Islet of Langerhans (tissue), 1 donor: Measurements from ENCODE around the gene NPHP4.

Source experiments
- FAIRE-seq: peaks from one replicate; lab custom pipeline; 2011; peaks lifted over from hg19 to GRCh38; lab: Jason Lieb, UNC

NPHP4 gene

DNA sequence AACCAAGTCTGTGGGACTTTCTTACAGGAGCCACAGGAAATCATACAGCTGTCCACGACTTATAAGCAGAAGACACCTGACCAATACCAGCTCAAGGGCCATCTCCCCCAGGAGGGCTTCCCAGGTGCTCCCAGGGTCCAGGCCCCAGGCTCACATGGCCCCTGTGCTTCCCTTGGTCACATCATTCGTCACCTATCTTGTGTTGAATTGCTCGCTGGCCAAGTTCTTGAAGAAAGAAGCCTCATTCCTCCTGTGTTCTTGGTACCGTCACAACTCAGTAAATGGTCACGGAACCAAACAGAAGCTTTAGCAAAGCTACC lies 3.0 kb downstream of the NPHP4 start:
- FAIRE-seq: no peak

- no peak for FAIRE-seq
Measured at GRCh38 chr1:5988596-5989285, 3.5 kb downstream of the NPHP4 start.

DNA sequence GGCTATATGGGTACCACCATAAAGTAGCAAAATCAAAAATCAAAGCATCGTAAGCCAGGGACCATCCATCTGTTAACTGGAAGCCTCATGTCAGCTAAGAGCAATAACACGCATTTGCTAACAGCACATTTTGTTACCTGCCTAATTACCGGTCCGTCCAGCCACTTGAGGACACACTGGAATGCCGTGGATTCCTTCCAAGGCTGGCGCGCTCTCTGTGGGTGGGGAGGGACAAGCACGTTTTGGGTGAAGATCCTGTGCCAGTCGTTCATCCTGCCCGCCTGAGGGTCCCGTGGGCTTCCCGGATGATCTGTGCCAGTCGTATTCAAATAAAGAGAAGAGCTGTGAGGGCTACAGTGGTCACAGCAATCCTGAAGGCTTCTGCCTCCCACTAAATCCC lies 6.2 kb downstream of the NPHP4 start:
- FAIRE-seq: no peak

DNA sequence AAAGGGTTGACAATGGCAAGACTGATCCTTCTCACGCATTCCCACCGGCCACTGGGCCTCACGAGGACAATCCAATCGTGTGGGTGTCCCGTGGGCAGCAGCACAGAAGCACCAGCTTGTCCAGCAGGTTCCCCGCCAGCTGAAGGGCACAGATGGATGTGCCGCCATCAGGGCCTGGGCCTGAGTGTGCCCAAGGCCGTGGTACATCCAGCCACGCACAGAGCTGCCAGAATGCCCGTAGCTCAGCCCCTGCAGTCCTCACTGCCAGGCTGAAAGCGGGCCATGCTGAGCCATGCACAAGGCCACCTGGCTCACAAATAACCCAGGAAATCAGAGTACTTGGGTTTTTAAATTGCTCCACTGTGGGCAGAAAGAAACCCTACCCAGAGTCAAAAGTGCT lies 7.0 kb downstream of the NPHP4 start:
- no peak for FAIRE-seq

DNA sequence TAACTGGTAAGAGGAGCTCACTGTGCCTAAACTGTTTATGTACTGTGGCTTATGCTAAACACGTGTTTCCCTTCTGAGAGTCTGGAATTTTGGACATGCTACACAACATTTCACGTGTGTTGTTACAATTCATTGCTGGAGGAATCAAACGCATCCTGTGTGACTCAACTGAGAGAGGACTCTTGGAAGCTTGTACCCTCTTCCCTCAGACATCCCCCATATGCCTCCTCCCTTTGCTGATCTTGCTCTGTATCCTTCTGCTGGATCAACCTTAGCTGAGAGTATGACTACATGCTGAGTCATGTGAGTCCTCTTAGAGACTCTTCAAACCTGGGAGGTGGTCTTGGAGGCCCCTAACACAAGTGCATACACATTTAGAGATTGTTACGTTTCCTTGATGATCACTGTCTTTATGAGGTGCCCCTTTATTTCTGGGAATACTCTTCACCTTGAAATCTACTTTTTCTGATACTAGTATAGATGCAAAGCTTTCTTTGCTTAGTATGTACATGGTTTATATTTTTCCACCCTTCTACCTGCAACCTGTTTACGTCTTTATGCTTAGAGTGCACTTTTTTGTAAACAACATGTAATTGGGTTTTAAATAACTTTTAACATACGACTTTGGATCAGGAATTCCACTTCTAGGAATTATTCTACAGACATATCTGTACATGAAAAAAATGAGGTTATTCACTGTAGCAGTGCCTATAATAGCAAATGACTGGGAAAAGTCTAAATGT lies 8.7 kb downstream of the NPHP4 start:
- no peak for FAIRE-seq

- no peak for FAIRE-seq
Measured at GRCh38 chr1:5982868-5983267, 9.4 kb downstream of the NPHP4 start.

DNA sequence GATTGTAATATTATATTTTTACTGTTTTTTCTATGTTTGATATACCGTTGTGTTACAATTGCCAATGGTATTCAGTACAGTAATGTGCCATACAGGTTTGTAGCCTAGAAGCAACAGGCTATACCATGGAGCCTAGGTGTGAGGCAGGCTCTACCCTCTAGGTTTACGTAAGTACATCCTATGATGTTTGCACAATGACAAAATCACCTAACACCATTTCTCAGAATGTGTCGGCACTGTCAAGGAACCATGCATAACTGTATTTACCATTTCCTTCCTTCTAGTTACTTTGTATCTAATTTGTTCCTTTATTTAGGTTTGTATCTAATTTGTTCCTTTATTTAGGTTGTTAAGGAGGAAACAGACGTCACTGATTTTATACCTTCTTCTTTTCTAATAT lies 9.9 kb downstream of the NPHP4 start:
- no peak for FAIRE-seq

- no peak for FAIRE-seq
Measured at GRCh38 chr1:5981009-5981380, 11.2 kb downstream of the NPHP4 start.

DNA sequence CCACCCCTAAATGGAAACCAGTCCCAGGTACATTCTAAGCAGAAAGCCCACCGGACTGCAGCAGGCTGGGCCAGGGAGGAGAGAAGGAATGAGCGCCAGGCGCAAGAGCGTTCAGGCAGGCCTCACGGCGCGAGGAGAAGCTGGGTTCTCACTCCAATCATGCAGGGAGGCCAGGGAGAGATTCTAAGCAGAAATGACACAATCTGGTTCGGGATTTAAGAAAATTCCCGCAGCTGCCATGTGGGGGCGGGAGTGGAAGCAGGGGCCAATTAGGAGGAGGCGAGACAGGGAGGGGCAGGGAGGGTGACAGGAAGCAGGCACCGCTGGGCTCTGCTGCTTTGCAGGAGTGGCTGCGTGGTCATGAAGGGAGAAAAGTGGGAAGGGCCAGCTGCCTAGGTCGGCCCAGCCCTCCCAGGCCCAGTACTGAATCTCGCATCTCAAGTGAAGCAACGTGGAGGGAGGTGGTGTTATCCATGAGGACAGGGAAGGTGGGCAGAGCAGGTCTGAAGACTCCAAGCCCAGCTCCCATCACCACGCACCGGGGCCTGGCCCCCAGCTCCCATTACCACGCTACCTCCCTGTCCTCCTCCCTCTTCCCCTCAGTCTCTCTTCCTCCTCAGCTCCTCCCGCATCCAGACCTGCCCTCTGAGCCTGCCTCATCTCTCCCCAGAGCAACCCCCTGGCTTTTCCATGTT lies 11.8 kb downstream of the NPHP4 start:
- FAIRE-seq: no peak

DNA sequence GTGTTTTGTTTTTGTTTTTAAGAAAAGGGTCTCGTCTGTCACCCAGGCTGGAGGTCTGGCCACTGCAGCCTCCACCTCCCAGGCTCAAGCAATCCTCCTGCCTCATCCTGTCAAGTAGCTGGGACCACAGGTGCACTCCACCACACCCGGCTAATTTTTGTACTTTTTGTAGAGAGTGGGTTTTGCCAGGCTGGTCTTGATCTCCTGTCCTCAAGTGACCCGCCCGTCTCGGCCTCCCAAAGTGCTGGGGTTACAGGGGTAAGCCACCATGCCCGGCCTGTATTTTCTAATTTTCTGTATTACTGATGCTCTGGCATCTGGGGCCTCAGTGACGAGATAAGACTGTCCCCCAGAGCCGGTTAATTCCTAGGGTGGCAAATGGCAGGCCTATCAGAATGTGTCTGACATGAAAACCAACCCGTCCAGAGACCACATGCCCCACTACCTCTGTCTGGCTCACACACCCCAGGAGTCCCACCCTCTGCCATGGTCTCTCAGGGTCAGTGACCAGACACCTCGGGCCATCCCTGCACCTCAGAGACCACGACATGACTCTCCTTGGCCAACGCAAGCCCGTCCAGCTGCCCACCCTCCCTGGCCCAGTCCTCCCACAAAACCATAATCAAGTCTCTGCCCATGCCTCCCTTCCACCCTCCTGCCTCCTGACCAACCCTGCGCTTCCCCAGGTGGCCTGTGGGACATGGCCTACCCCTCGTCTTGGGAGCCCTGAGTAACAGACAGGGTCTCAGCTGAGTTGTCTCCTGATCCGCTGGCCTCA lies 12.5 kb downstream of the NPHP4 start:
- no peak for FAIRE-seq

DNA sequence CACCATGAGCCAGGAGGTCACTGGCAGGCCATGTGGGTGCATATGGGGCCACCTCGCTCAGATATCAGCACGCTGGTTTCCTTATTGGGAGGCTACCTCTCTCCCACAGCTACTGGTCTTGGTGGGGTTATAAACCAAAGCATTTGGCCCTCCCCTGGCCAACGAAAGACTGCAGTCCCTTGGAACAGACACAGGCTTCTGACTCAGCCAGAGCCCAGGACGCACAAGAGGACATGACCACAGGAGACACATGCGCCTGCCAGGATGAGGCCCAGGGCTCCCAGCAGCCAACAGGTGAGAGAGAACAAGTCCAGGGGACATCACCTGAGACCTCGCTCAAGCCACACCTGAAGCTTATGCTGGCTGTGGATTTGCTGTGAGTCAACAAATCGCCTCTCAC lies 13.8 kb downstream of the NPHP4 start:
- no peak for FAIRE-seq

- FAIRE-seq: no peak
Measured at GRCh38 chr1:5977494-5978444, 14.5 kb downstream of the NPHP4 start.

GRCh38 chr1:5976726-5977493 lies 15.3 kb downstream of the NPHP4 start:
- no peak for FAIRE-seq

- FAIRE-seq: no peak
Measured at GRCh38 chr1:5976231-5976630, 16.0 kb downstream of the NPHP4 start.

- no peak for FAIRE-seq
Measured at GRCh38 chr1:5975133-5975880, 16.9 kb downstream of the NPHP4 start.

- no peak for FAIRE-seq
Measured at GRCh38 chr1:5974631-5975030, 17.6 kb downstream of the NPHP4 start.

GRCh38 chr1:5973771-5974170 lies 18.5 kb downstream of the NPHP4 start:
- FAIRE-seq: no peak

DNA sequence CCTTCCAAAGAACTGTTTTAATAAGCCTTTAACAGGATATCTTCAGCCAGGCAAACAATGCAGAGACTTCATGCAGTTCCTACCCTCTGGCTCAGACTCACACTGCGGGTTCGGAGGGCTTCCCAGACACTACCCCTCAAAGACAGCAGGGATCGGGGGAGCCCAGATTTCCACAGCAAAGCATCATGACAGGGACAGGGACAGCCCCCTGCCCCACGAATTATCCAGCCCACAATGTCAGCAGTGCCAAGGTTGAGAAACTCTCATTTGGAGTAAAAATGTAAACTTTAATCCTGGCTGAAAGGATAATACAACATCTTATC lies 20.1 kb downstream of the NPHP4 start:
- FAIRE-seq: no peak

GRCh38 chr1:5971471-5972197 lies 20.6 kb downstream of the NPHP4 start:
- no peak for FAIRE-seq
